GM18499 (cell line): ENCODE data around the gene IRF1.
"Not testable (repeated sequence)": the region's sequence is repeated elsewhere in the genome, so short reads cannot be mapped to it uniquely, and the experiment has no call there.

Source experiments
- ATAC-seq: cut with Tn5 transposase; IDR thresholded peaks from one replicate; pipeline ENCODE4 v1.9.1; 2021; ENCODE audit warnings: moderate number of reproducible peaks; ENCODE audit not compliant: insufficient read depth, unreplicated experiment

Gene IRF1

DNA sequence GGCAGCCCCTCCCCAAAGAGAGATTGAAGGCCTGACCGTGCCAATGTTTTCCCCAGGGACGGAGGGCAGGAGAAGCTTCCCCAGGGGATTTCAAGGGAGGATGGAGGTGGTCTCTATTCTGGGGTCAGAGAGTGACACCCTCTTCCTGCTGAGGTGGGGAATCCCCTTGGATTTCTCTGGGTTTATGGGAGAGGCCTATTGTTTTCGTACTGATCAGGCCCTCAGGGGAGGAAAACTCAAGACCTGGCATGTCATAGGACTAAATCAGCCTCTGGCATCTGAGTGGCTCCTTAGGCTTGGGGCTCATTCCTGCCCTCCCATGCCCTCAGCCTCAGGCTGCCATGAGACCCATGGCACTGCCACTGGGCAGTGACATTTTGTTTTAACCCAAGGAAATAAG, 44.6 kb downstream of the IRF1 start:
- ATAC-seq = no peak

DNA sequence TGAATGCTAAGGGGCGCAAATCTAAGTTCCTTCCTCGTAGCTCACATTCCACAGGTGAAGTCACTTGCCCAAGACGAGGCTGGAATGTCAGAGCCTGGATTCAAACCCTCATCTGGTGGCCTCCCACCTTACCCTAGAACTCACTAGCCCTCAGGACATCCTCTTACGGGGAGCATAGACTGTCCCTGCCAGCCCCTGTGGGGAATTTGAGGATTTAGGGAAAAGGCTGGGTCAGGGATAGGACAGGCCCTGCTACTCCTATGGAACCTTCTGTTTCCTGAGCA, 45.0 kb downstream of the IRF1 start:
- ATAC-seq = no peak

DNA sequence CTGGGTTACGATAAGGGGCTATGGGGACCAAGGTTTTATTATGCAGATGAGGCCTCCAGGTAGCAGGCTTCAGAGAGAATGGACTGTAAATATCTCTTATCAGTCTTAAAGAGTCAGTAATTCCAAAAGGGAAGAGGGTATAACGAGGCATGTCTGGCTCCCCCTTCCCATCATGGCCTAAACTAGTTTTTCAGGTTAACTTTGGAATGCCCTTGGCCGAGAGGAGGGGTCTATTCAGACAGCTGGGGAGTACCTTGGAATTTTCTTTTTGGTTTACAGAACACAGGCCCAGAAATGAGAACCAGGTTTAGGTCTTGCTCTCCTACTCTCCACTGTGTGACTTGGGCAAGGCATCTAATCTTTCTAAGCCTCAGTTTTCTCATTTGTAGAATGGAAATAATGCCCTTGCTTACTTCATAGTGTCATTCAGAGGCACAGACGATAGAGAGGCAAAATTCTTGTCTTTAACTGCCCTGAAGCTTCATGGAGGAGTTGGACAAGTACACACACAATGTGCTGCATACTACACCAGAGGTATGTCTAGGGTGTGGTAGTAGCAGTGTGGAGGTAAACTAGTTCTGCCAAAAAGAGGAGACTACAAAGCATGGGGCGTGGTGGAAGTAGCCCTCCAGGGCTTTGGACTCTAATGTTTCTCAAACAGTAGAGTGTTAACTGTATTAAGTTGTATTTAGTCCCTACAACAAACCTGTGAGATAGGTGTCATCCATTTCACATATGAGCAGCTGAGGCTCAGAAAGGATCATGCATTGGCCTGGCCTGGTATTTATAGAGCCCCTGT, 45.5 kb downstream of the IRF1 start:
- no peak for ATAC-seq

DNA sequence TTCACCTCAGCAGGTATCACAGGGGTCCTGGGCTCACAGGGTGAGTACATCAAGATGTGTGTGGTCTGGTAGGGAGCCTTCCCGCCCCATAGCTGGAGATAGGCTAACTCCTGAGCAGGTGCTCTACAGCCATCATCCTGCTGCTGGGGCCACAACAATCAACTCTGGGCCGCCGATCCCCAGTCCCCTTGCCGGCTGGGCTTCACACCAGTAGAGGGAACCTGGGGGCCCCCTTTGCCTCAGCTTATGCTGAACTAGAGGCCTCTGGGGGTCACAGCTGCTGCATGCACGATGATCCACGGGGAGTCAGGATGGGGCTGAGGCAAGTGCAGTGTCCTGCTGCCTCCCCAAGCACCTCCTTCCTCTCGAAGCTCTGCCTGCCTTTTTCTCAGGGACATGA, 46.5 kb downstream of the IRF1 start:
- ATAC-seq = no peak

DNA sequence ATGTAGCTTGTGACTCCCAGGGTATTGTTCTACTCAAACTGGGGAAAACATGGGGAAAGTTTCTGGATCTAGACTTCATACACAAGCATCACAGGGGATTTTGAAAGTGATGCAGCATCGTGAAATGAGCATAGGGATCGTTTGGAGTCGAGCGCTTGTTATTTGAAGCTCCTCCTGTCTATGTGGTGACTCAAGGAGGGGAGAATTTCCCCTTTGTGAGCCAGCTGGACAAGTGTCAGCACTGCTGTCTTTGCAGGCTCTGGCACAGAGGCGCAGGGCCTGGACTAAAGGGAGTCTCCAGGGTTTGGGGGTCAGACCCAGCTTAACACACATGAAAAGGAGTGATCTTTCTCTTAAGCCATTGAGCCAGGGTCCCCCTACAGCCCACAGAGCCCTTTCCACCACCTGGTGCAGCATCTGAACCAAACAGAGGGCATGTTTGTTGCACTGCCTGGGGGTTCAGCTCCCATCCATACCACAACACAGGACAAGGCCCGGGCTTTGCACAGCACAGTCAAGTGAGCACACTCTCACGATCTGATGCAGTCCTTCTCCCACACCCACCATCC, 51.0 kb downstream of the IRF1 start:
- no peak for ATAC-seq

DNA sequence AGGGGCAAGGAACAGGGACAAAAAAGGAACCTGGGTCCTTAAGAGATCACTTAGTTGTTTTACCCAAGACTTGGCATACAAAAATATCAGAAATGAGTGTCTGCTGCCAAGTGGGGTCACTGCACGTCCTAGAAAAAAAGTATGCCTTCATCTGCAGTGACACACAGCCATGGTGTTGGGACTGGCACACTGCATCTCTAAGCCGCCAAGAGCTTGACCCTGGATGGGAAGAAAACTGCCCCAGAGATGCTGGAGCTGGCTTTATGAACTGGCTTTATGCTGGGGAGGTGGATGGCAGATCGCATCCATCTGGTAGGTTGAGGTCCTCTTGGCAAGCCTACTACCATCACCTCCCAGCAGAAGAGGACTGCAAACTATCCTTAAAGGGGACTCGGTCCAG, 51.7 kb downstream of the IRF1 start:
- no peak for ATAC-seq

DNA sequence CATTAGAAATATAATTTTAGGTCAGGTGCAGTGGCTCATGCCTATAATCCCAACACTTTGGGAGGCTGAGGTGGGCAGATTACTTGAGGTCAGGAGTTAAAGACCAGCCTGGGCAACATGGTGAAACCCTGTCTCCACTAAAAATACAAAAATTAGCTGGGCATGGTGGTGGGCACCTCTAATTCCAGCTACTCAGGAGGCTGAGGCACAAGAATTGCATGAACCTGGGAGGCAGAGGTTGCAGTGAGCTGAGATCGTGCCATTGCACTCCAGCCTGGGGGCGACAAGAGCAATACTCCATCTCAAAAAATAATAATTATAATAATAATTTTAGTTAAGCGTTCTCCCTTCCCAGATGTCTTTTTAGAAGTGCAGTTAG, 52.3 kb downstream of the IRF1 start:
- not testable (repeated sequence) for ATAC-seq

DNA sequence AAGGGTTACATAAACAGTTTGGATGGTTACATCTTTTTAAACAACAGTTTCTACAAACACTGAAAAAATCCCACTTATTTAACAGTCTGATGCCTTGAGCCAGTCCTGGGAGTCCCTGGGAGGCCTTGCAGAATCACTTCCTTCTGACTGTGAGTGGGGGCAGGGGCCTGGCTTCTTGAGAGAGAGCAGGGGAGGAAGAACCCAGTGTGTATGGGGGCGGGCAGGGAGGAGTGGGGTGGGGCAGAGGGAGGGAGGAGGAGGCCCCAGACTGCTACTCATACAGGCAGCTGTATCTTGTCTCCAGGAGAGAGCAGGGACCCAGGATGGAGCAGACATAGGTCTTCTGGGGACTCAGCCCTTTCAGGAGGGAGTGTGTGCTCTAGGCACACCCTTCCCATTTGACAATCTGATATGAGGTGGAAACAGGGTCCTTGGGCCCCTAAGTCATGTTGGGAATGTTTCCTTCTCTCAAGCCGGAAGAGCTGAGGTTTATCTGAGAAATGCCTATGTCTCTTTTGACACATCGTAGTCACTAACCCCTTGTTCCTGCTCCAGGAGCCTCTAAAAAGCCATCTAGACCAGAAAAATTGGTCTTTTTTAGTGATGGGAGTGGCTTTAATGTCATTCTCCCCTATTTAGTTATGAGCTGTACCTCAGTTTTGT, 52.8 kb downstream of the IRF1 start:
- peak; percentile 45 for ATAC-seq

DNA sequence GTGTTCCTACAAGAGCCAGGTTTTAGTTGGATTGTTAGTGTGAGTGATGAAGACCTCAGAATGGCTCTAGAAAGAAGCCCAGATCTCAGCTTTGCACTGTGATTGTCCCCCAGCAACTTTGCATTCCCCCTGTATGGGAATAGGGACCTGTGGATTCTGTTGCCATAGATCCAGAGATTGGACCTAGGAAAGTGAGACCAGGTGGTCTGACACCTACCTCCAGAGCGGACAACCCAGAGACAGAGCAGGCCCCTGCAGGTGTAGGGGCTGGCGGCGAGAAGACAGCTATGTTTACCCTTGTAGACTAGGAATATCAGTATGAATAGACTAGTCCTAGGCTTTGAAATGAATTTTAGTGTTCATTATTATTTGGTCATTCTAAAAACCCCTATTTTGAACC, 53.6 kb downstream of the IRF1 start:
- no peak for ATAC-seq

DNA sequence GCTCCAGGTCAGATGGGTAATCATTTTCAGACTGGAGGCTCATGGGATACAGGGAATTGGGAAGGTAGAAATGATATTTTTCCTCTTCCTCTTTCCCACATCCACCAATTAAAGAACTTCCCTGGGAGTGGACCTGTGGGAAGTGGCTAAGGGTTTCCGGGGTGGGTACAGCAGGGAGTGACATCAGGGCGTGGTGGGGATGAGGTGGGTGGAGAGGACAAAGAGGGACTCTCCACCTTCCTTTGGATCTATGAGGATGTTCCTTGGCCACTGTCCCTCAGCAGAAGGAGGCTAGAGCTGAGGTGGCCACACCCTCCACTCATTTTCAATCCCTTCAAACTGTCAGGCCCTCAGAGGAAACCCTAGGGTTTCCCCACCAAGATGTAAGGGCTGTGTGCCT, 54.7 kb downstream of the IRF1 start:
- ATAC-seq = no peak

DNA sequence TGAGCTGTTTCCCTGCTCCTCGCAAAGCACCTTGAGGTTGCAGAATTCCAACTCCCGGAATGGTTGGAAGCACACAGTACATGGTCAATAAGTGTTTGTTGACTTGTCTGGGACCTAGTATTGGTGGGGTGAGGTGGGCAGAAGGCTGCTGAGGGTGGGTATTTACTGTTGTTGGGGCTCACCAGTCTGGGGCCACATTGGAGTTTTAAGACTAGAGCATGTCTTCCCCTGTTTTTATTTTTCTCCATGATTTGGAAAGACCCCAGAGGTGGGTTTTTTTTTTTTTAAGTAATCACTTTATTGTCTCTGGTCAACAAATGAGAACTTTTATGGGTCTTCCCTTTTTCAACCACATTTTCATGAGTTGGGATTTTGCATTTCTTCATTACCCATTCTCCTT, 55.1 kb downstream of the IRF1 start:
- ATAC-seq = no peak

DNA sequence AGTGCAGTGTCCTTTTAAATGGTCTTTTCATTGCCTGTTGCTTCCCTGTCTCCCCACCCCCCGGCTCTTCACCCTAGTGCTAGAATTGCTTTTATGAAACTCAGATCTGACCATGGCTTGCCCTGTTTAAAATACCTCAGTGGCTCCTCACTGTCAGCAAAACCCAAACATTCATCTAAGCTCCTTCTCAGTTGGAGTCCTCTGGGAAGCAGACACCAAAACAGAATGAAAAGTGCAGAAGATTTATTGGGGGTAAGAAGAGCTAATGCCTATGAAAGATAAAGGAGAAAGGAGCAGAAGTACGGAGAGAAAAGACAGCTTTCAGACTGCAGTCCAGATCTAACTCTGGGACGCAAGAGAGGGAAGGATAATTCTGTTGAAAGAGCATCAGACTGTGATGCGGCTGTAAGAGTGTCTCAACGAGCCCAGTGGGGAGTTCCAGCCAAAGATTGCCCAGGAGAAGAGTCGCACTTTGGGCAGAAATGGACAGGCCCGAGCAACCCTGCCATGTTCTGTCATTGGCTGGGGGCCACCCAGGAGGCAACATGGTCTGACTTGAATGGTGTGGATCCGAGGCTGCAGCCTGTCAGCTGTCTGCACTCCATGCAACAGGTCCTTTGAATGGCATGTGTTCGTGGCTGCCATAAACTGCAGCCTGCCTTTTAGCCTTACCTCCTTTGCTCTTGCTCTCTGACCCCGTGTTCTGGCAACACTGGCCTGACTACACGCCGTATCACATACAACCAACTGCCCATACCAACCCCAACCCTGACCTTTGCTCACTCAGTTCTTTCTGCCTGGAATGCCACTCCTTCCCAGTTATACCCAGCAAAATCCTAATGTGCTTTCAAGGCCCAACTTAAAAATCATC, 55.9 kb downstream of the IRF1 start:
- no peak for ATAC-seq

DNA sequence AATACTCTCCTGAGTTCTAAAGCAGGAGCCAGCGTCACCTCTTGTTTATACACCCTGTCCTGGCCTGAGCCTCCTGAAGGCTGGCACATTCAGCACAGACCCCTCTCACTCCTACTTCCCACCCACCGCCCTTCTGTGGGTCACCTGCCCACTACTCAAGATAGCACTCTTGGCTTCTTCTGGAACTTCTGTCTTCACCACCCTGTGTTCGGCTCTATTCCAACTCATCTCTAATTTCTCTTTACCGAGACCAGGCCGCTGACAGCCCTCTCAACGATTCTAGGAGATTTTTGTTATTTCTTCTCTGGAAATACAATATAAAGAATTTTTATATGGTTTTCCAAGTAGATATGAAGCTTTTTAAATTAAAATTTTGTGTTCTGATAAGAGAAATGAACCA, 57.4 kb downstream of the IRF1 start:
- ATAC-seq = no peak

DNA sequence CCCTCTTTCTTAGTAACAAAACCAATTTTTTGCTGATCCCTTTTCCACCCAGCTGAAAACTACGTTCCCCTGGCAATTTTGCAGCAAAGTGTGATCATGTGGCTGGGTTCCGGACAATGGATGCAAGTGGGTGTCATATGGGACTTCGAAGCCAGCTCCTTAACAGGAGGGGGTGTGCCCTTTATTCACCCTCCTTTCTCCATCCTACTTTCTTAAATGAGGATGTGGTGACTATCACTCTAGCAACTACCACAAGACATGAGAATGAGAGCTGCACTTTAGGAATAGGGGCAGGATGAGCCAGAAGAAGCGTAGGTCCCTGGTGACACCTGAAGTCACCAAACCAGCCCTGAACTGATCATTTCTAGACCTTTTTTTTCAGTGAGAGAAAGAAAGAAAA, 58.9 kb downstream of the IRF1 start:
- no peak for ATAC-seq
